ENCODE data around the gene SPATA18.
A peak's percentile ranks its signal among the peaks of the same experiment; 100 is the strongest.
"Not testable (repeated sequence)": the region's sequence is repeated elsewhere in the genome, so short reads cannot be mapped to it uniquely, and the experiment has no call there.

Gene SPATA18

GRCh38 chr4:52099860-52100461, 48.9 kb downstream of the SPATA18 start:
- no peak overlapping the region for H3K4me3 ChIP-seq (ENCODE audit: low read length)
- peak; percentile 55 for DNase-seq (ENCODE audit: low read depth, low spot score)

GRCh38 chr4:52102587-52102986, 51.5 kb downstream of the SPATA18 start:
- no peak for DNase-seq (ENCODE audit: low read depth, low spot score)
- H3K4me3 ChIP-seq (ENCODE audit: low read length), result no peak overlapping the region

- no peak overlapping the region for H3K4me3 ChIP-seq (ENCODE audit: low read length)
- DNase-seq (ENCODE audit: low read depth, low spot score), result no peak
Observed at GRCh38 chr4:52103319-52103718, 52.2 kb downstream of the SPATA18 start.

GRCh38 chr4:52105276-52105675, 54.2 kb downstream of the SPATA18 start:
- no peak for DNase-seq (ENCODE audit: low read depth, low spot score)
- no peak overlapping the region for H3K4me3 ChIP-seq (ENCODE audit: low read length)

- H3K4me3 ChIP-seq (ENCODE audit: low read length), result no peak overlapping the region
- no peak for DNase-seq (ENCODE audit: low read depth, low spot score)
Observed at GRCh38 chr4:52106191-52106590, 55.1 kb downstream of the SPATA18 start.

GRCh38 chr4:52106660-52107059, 55.6 kb downstream of the SPATA18 start:
- H3K4me3 ChIP-seq (ENCODE audit: low read length), result no peak overlapping the region
- no peak for DNase-seq (ENCODE audit: low read depth, low spot score)

- DNase-seq (ENCODE audit: low read depth, low spot score), result no peak
- no peak overlapping the region for H3K4me3 ChIP-seq (ENCODE audit: low read length)
Observed at GRCh38 chr4:52107336-52107735, 56.2 kb downstream of the SPATA18 start.

- H3K4me3 ChIP-seq (ENCODE audit: low read length), result no peak overlapping the region
- DNase-seq (ENCODE audit: low read depth, low spot score), result no peak
Observed at GRCh38 chr4:52107745-52108144, 56.6 kb downstream of the SPATA18 start.

- DNase-seq (ENCODE audit: low read depth, low spot score), result no peak
- H3K4me3 ChIP-seq (ENCODE audit: low read length), result no peak overlapping the region
Observed at GRCh38 chr4:52110171-52110570, 59.1 kb downstream of the SPATA18 start.

GRCh38 chr4:52111995-52112394, 60.9 kb downstream of the SPATA18 start:
- H3K4me3 ChIP-seq (ENCODE audit: low read length), result no peak overlapping the region
- no peak for DNase-seq (ENCODE audit: low read depth, low spot score)

GRCh38 chr4:52112411-52112810, 61.3 kb downstream of the SPATA18 start:
- H3K4me3 ChIP-seq (ENCODE audit: low read length), result no peak overlapping the region
- DNase-seq (ENCODE audit: low read depth, low spot score), result no peak

GRCh38 chr4:52116641-52117040, 65.5 kb downstream of the SPATA18 start:
- H3K4me3 ChIP-seq (ENCODE audit: low read length), result no peak overlapping the region
- no peak for DNase-seq (ENCODE audit: low read depth, low spot score)

- DNase-seq (ENCODE audit: low read depth, low spot score), result no peak
Observed at GRCh38 chr4:52126226-52126625, 75.1 kb downstream of the SPATA18 start.

GRCh38 chr4:52126966-52127365, 75.9 kb downstream of the SPATA18 start:
- DNase-seq (ENCODE audit: low read depth, low spot score), result no peak
- H3K4me3 ChIP-seq (ENCODE audit: low read length), result no peak overlapping the region

More at GRCh38 chr4:52126226-52126625, 75.1 kb downstream of the SPATA18 start:
- no peak overlapping the region for H3K4me3 ChIP-seq (ENCODE audit: low read length)

- no peak for DNase-seq (ENCODE audit: low read depth, low spot score)
- no peak overlapping the region for H3K4me3 ChIP-seq (ENCODE audit: low read length)
Observed at GRCh38 chr4:52135171-52135570, 84.1 kb downstream of the SPATA18 start.

- DNase-seq (ENCODE audit: low read depth, low spot score); H3K4me3 ChIP-seq (ENCODE audit: low read length): not testable (repeated sequence)
Observed at GRCh38 chr4:52137152-52137551, 86.0 kb downstream of the SPATA18 start.

- no peak for DNase-seq (ENCODE audit: low read depth, low spot score)
- H3K4me3 ChIP-seq (ENCODE audit: low read length), result no peak overlapping the region
Observed at GRCh38 chr4:52142816-52143215, 91.7 kb downstream of the SPATA18 start.

GRCh38 chr4:52143815-52144214, 92.7 kb downstream of the SPATA18 start:
- H3K4me3 ChIP-seq (ENCODE audit: low read length), result no peak overlapping the region

GRCh38 chr4:52144372-52144771, 93.3 kb downstream of the SPATA18 start:
- H3K4me3 ChIP-seq (ENCODE audit: low read length), result no peak overlapping the region
- no peak for DNase-seq (ENCODE audit: low read depth, low spot score)

More at GRCh38 chr4:52143815-52144214, 92.7 kb downstream of the SPATA18 start:
- no peak for DNase-seq (ENCODE audit: low read depth, low spot score)
